RWPE1 (cell line): ENCODE results near the gene FEM1B.
A peak's percentile ranks its signal among the peaks of the same experiment; 100 is the strongest.

Experiments
- CTCF ChIA-PET: fragments of 350-600 bp; sonication (Branson Sonifier 250); formaldehyde crosslinking; extraction: SDS; loops from one replicate; lab custom pipeline; 2021; lab: Yijun Ruan, JAX
- POLR2A ChIA-PET: fragments of 400-600 bp; formaldehyde crosslinking; extraction: SDS; loops from one replicate; lab custom pipeline; 2020; ENCODE audit warnings: antibody characterized with exemption; ENCODE audit not compliant: low non-redundant PET; lab: Yijun Ruan, JAX
- DNase-seq: peaks from one replicate; pipeline ENCODE4 v3.0.0; 2012; ENCODE audit warnings: low spot score
- H3K27ac ChIP-seq: fragments of 450-650 bp; 2 replicates; pipeline ENCODE4 v1.5.1; 2017
- TF ChIP-seq, protein P1 (sequence below): fragments of 450-650 bp; conservative IDR thresholded peaks from 2 replicates; pipeline ENCODE4 v1.5.1; 2017; ENCODE audit warnings: low read depth, mild to moderate bottlenecking

The FEM1B gene

DNA sequence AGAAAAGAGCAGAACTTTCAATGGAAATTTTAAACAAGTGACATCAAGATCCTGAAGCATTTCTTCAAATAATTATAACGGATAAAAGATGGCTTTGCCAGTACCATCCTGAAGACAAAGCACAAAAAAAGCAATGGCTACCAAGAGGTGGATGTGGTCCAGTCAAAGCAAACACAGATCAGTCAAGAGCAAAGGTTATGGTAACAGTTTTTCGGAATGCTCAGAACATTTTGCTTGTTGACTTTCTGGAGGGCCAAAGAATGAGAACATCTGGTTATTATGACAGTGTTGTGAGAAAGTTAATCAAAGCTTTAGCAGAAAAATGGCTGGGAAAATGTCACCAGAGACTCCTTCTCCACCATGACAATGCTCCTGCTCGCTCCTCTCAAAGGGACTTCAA, 31.5 kb downstream of the FEM1B start:
- ChIA-PET CTCF (no interaction called here), POLR2A (no interaction called here)
- no peak for DNase-seq
- H3K27ac ChIP-seq, result no peak overlapping the region
- TF ChIP-seq, protein P1, sequence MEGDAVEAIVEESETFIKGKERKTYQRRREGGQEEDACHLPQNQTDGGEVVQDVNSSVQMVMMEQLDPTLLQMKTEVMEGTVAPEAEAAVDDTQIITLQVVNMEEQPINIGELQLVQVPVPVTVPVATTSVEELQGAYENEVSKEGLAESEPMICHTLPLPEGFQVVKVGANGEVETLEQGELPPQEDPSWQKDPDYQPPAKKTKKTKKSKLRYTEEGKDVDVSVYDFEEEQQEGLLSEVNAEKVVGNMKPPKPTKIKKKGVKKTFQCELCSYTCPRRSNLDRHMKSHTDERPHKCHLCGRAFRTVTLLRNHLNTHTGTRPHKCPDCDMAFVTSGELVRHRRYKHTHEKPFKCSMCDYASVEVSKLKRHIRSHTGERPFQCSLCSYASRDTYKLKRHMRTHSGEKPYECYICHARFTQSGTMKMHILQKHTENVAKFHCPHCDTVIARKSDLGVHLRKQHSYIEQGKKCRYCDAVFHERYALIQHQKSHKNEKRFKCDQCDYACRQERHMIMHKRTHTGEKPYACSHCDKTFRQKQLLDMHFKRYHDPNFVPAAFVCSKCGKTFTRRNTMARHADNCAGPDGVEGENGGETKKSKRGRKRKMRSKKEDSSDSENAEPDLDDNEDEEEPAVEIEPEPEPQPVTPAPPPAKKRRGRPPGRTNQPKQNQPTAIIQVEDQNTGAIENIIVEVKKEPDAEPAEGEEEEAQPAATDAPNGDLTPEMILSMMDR, result no peak

DNA sequence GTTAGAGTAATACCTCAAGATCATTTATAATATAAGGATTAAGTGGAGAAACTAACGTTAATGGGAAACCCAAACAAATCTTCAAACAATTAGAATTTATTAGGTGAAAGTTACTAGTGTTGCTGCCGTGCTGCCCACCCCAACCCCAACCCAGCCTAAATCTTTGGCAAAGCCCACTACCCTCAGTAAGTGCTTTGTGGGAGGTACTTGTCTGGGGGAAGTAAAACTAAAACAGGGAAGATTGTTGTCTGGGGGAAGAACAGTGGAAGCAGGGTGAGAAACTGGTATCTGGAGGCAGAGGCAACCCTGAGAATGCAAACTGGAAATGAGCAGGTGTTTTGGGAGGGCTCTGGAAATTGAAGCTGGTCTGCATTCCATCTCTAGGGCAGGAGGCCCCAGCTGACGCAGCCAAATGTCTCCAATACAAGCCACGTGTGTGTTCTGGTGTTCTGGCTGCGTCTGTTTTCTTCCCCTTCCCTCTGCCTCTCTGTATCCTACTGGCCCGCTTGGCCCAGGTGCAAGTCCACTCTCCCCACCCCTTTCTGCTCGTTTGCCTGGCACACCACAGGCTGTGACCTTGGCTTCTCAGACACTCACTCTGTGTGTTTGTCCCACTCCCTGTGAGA, 32.7 kb downstream of the FEM1B start:
- TF ChIP-seq, protein P1, result no peak
- ChIA-PET POLR2A (no interaction called here), CTCF (interaction anchor here (1.3 kb wide), 1 partner anchor 58 kb away, joined by 4 read pairs; no protein-coding TSS in a partner anchor)
- no peak for DNase-seq
- no peak overlapping the region for H3K27ac ChIP-seq

DNA sequence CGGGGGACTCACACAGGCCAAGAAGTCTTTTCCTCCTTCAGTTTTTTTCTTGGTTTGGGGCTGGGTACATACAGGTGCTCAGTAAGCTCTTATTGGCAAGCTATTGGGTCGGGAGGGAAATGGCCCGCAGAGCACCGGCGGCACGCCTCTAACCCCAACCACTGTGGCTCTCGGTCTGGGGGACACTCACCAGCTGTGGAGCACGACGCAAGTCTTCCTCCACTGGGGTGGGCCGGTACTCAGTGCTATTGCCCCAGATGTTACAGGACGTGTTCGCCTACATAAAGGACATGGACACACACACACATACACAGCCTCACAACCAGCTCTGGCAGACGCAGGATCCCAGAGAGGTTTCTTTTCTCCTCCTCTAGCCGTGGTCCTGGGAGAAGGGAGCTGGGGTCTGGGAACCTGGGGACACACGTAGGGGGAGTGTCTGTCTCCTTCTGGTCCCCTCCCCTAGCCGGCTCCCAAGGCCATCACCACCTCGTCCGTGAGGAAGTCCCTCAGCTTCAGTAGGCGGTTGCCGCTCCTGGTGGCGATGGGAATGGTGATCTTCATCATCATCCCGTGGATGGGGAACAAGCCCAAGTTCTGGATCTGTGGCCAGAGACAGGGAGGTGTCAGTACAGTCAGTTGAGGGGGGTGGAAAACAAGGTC, 33.4 kb downstream of the FEM1B start:
- POLR2A ChIA-PET, result no interaction called here
- no peak overlapping the region for H3K27ac ChIP-seq

DNA sequence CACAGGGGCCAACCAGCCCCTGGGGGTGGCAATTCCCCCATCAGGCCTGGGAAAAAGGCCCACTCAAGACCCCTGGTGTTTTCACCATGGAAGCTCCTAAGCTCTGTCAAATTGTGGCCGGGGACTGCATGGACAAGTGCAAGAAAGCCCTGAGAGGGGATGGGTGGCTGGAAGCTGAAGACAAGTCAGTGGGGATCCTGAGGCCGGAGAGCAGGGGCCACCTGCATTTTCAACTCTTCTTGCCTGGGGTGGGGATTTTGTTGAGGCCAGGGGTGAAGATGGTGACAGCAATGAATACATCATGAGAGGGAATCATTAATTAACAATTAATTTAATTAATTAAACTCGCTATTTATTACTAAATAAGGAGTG, 33.9 kb downstream of the FEM1B start:
- ChIA-PET POLR2A (no interaction called here), CTCF (interaction anchor here (0.7 to 1.3 kb wide), 3 partner anchors 59 to 720 kb away, joined by 4 to 5 read pairs (median 4); no protein-coding TSS in a partner anchor)
- no peak for DNase-seq
- H3K27ac ChIP-seq, result no peak overlapping the region
- TF ChIP-seq, protein P1, result no peak

More for the DNA sequence above, 33.4 kb downstream of the FEM1B start:
- TF ChIP-seq, protein P1, result no peak
- no peak for DNase-seq
- CTCF ChIA-PET, result interaction anchor here (0.7 to 1.3 kb wide), 3 partner anchors 58 to 720 kb away, joined by 4 to 5 read pairs (median 4); no protein-coding TSS in a partner anchor

DNA sequence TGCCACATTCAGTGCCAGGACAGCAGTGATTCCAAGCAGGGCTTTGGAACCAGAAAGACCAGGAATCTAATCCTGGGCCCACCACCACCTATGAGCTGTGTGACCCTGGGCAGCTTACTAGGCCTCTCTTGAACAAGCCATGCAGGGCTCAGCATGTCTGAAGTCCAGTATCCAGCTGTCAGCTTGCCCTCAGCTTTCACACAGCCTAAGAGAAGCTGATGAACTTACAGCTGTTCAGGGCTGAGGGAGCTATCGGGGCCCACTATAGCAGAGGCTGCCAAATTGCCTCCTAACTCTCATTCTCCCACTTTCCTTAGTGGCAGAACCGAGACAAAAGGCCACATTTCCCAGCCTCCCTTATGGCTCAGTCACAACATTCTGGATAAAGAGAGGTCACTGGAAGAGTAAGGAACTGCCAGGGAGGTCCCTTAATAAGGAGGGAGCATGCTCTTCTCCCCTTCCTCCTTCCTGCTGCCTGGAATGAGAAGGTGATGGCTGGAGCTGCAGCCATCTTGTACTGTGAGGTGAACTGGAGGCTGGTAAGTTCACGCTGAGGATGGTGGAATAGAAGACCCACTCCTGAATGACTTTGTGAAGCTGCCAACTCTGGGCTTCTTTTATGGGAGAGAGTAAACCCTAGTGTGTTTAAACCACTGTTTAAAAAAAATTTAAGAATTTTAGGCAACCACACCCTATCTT, 34.5 kb downstream of the FEM1B start:
- TF ChIP-seq, protein P1, result no peak
- CTCF ChIA-PET, result interaction anchor here (1.4 kb wide), 1 partner anchor 362 kb away, joined by 7 read pairs; no protein-coding TSS in a partner anchor
- POLR2A ChIA-PET, result no interaction called here
- no peak for DNase-seq
- no peak overlapping the region for H3K27ac ChIP-seq

DNA sequence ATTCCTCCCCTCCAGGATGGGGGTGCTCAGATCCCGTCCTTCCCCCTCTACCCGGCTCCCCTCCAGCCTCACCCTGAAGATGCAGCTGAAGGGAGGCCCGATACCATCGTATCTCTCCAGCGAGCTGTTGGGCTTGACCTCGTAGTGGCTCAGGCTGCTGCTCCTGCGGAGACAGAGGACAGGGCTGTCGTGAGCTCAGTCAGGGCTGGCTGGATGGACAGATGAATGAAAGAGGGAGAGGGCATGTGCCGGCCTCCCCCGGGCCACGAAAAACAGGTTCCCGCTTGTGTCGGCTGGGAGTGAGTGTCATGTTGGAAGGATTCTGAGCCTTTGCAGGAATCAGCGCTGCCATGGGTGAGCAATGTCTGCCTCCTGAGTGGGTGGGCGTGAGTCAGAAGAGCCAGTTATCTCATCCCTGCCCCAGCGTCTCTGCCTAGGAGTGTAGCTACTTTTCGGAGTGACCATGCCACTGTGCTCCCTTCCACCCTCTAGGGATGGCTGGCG, 35.2 kb downstream of the FEM1B start:
- CTCF ChIA-PET, result interaction anchor here (0.5 to 1.4 kb wide), 2 partner anchors 145 to 361 kb away, joined by 3 to 7 read pairs; no protein-coding TSS in a partner anchor
- no peak overlapping the region for H3K27ac ChIP-seq
- peak; percentile 33 for DNase-seq
- POLR2A ChIA-PET, result no interaction called here
- TF ChIP-seq, protein P1, result no peak
